NCI-H345 treated with DMSO at 0.1 percent for 48 hours (cell line): Measurements from ENCODE around the gene ROGDI.

Source experiments
- DNase-seq: peaks from one replicate; lab custom pipeline; 2025; ENCODE audit not compliant: unreplicated experiment; lab: John Stamatoyannopoulos, UW

The ROGDI gene

GRCh38 chr16:4801962-4802658, at the start of gene ROGDI:
Gene ROGDI, minus strand, starts transcription at chr16:4802633. Its CDS starts 62 bp downstream, at chr16:4802571.
- DNase-seq, result peak; percentile 62

GRCh38 chr16:4850211-4850610, 47.8 kb upstream of the ROGDI start:
- no peak for DNase-seq

- DNase-seq, result no peak
These were observed 45.5 kb upstream of the ROGDI start for GRCh38 chr16:4847774-4848587.

- DNase-seq, result peak; percentile 97
These were observed 44.7 kb upstream of the ROGDI start, which contains the start of the genes GLYR1 and UBN1 for GRCh38 chr16:4846901-4847773. Gene GLYR1, minus strand, starts transcription at chr16:4847288. Its CDS starts 23 bp downstream, at chr16:4847265. Gene UBN1, plus strand, starts transcription at chr16:4847481. Its CDS starts 5,437 bp downstream, at chr16:4852918.

GRCh38 chr16:4846503-4846900, 44.1 kb upstream of the ROGDI start:
- no peak for DNase-seq

- no peak for DNase-seq
These were observed 38.6 kb upstream of the ROGDI start for GRCh38 chr16:4840984-4841383.

- no peak for DNase-seq
These were observed 37.5 kb upstream of the ROGDI start for GRCh38 chr16:4839942-4840341.

GRCh38 chr16:4837733-4838501, 35.5 kb upstream of the ROGDI start:
- no peak for DNase-seq

GRCh38 chr16:4836727-4837126, 34.3 kb upstream of the ROGDI start:
- DNase-seq, result no peak

GRCh38 chr16:4833584-4833983, 31.2 kb upstream of the ROGDI start:
- no peak for DNase-seq

- DNase-seq, result no peak
These were observed 30.4 kb upstream of the ROGDI start for GRCh38 chr16:4832698-4833343.

GRCh38 chr16:4831616-4832015, 29.2 kb upstream of the ROGDI start:
- no peak for DNase-seq

GRCh38 chr16:4830408-4830807, 28.0 kb upstream of the ROGDI start:
- DNase-seq, result no peak

- DNase-seq, result no peak
These were observed 26.3 kb upstream of the ROGDI start for GRCh38 chr16:4828567-4829321.

GRCh38 chr16:4826980-4827379, 24.5 kb upstream of the ROGDI start:
- no peak for DNase-seq

- DNase-seq, result no peak
These were observed 24.1 kb upstream of the ROGDI start for GRCh38 chr16:4826526-4826925.

GRCh38 chr16:4825196-4825595, 22.8 kb upstream of the ROGDI start:
- DNase-seq, result no peak

GRCh38 chr16:4820652-4821051, 18.2 kb upstream of the ROGDI start:
- no peak for DNase-seq

- DNase-seq, result no peak
These were observed 12.2 kb upstream of the ROGDI start for GRCh38 chr16:4814542-4815173.
